GM19372 (cell line): ENCODE measurements around the gene ZFYVE9.
"Not testable (repeated sequence)": the region's sequence is repeated elsewhere in the genome, so short reads cannot be mapped to it uniquely, and the experiment has no call there.

Experiments
- ATAC-seq: cut with Tn5 transposase; IDR thresholded peaks from one replicate; pipeline ENCODE4 v1.9.1; 2021; ENCODE audit warnings: mild to moderate bottlenecking, low read depth, moderate library complexity; ENCODE audit not compliant: unreplicated experiment

ZFYVE9 gene

GRCh38 chr1:52190500-52191252, 48.8 kb downstream of the ZFYVE9 start:
- no peak for ATAC-seq

GRCh38 chr1:52191395-52191965, 49.6 kb downstream of the ZFYVE9 start:
- no peak for ATAC-seq

GRCh38 chr1:52192024-52192423, 50.1 kb downstream of the ZFYVE9 start:
- ATAC-seq, result no peak

- no peak for ATAC-seq
These were observed 50.5 kb downstream of the ZFYVE9 start for GRCh38 chr1:52192436-52192835.

GRCh38 chr1:52193985-52194384, 52.1 kb downstream of the ZFYVE9 start:
- no peak for ATAC-seq

- no peak for ATAC-seq
These were observed 53.3 kb downstream of the ZFYVE9 start for GRCh38 chr1:52195161-52195560.

GRCh38 chr1:52203935-52204625, 62.2 kb downstream of the ZFYVE9 start:
- ATAC-seq, result no peak

- no peak for ATAC-seq
These were observed 62.8 kb downstream of the ZFYVE9 start for GRCh38 chr1:52204696-52205095.

- ATAC-seq, result not testable (repeated sequence)
These were observed 64.8 kb downstream of the ZFYVE9 start for GRCh38 chr1:52206686-52207085.

- no peak for ATAC-seq
These were observed 67.5 kb downstream of the ZFYVE9 start for GRCh38 chr1:52209429-52209828.

GRCh38 chr1:52210044-52210443, 68.2 kb downstream of the ZFYVE9 start:
- no peak for ATAC-seq

GRCh38 chr1:52216907-52217458, 75.1 kb downstream of the ZFYVE9 start:
- ATAC-seq, result no peak

GRCh38 chr1:52225174-52225573, 83.3 kb downstream of the ZFYVE9 start:
- ATAC-seq, result no peak

- ATAC-seq, result no peak
These were observed 87.6 kb downstream of the ZFYVE9 start for GRCh38 chr1:52229494-52229893.

- ATAC-seq, result no peak
These were observed 91.6 kb downstream of the ZFYVE9 start for GRCh38 chr1:52233463-52233862.

- ATAC-seq, result no peak
These were observed 92.1 kb downstream of the ZFYVE9 start for GRCh38 chr1:52234014-52234413.

GRCh38 chr1:52234708-52235107, 92.8 kb downstream of the ZFYVE9 start:
- no peak for ATAC-seq

GRCh38 chr1:52235646-52236045, 93.8 kb downstream of the ZFYVE9 start:
- ATAC-seq, result no peak

- ATAC-seq, result no peak
These were observed 95.5 kb downstream of the ZFYVE9 start for GRCh38 chr1:52237430-52237829.

- ATAC-seq, result no peak
These were observed 96.6 kb downstream of the ZFYVE9 start for GRCh38 chr1:52238474-52238873.
